Suprapubic skin (tissue), 4 donors: ENCODE data around the gene ZNF497.

Source experiments
- POLR2A ChIP-seq, 2 donors: fragments of 450-650 bp; IDR thresholded peaks; one replicate each; pipeline ENCODE4 v1.6.1; 2017; ENCODE audit warnings: antibody characterized with exemption in 2 of 2, mild to moderate bottlenecking in 2 of 2, moderate library complexity in 2 of 2
- POLR2AphosphoS5 ChIP-seq, 3 donors: sonication (generic); formaldehyde crosslinking; IDR thresholded peaks; one replicate each; pipeline ENCODE4 v1.6.1; 2017; ENCODE audit warnings: antibody characterized with exemption in 3 of 3
- TF ChIP-seq, protein P1 (sequence below), 2 donors: fragments of 200-600 bp in 1 of 2; fragments of 450-650 bp in 1 of 2; sonication (generic) in 1 of 2; IDR thresholded peaks; one replicate each; pipeline ENCODE4 v1.5.1; 2016 to 2019; ENCODE audit warnings: antibody characterized with exemption in 2 of 2, mild to moderate bottlenecking in 1 of 2, moderate library complexity in 1 of 2

DNA sequence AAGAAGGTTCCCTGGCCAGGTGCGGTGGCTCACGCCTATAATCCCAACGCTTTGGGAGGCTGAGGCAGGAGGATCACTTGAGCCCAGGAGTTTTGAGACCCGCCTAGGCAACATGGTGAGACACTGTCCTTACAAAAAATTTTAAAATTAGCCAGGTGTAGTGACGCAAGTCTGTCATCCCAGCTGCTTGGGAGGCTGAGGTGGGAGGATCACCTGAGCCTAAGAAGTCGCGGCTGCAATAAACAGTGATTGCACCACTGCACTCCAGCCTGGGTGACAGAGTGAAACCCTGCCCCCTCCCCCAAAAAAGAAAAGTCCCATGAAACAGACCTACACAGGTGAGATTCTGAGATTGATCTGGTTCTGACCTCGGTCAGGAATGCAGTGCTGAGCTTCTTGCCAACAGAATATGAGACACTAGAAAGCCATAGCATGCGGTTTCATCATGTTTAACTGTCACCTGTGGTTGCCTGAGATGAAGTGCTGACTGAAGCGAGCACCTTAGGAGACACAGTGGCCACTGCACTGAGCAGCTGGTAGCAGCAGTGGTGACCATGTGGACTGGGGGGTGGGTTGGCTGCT lies 7.2 kb downstream of the ZNF497 start:
- TF ChIP-seq, protein P1, sequence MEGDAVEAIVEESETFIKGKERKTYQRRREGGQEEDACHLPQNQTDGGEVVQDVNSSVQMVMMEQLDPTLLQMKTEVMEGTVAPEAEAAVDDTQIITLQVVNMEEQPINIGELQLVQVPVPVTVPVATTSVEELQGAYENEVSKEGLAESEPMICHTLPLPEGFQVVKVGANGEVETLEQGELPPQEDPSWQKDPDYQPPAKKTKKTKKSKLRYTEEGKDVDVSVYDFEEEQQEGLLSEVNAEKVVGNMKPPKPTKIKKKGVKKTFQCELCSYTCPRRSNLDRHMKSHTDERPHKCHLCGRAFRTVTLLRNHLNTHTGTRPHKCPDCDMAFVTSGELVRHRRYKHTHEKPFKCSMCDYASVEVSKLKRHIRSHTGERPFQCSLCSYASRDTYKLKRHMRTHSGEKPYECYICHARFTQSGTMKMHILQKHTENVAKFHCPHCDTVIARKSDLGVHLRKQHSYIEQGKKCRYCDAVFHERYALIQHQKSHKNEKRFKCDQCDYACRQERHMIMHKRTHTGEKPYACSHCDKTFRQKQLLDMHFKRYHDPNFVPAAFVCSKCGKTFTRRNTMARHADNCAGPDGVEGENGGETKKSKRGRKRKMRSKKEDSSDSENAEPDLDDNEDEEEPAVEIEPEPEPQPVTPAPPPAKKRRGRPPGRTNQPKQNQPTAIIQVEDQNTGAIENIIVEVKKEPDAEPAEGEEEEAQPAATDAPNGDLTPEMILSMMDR (IDR thresholded peaks at IDR 0.05): no peak
- TF ChIP-seq POLR2A (IDR thresholded peaks at IDR 0.05) (no peak), POLR2AphosphoS5 (IDR thresholded peaks at IDR 0.05) (no peak)
